ENCODE data around the gene RCAN2. TPM values are rescaled to one million over a fixed set of nuclear protein-coding genes. Genes with fewer than 3 reads are reported as not detected.

The RCAN2 gene
- total and polyA plus RNA-seq, 8 donors = 1.7 to 19.0 (median 3.4) TPM

- ATAC-seq = no peak
- H3K27me3 ChIP-seq = no peaks in the 10 kb centered on the region
These were observed 123.7 kb downstream of the RCAN2 start for GRCh38 chr6:46367354-46368168.

GRCh38 chr6:46366190-46366900, 124.9 kb downstream of the RCAN2 start:
- FAIRE-seq = no peak
- H3K9me3 ChIP-seq = no peaks in the 10 kb centered on the region
- no peak for DNase-seq
- no peak for ATAC-seq
- no peak overlapping the region for H3K4me3 ChIP-seq
- 77 to 85% methylated on average over 3 of the region's 3 CpGs for WGBS, 2 donors
- H3K27me3 ChIP-seq = no peaks in the 10 kb centered on the region
- intact Hi-C loops (cut with DNase I) = no loop called here
- no peaks in the 10 kb centered on the region for H3K4me1 ChIP-seq
- TF ChIP-seq CTCF (IDR thresholded peaks at IDR 0.05) = no peak
- H3K36me3 ChIP-seq = no peaks in the 10 kb centered on the region
- H3K27ac ChIP-seq = no peak overlapping the region

More at GRCh38 chr6:46367354-46368168, 123.7 kb downstream of the RCAN2 start:
- DNase-seq = no peak
- FAIRE-seq = no peak
- TF ChIP-seq CTCF (IDR thresholded peaks at IDR 0.05) = no peak
- no peak overlapping the region for H3K4me3 ChIP-seq
- no peaks in the 10 kb centered on the region for H3K4me1 ChIP-seq
- H3K9me3 ChIP-seq = no peaks in the 10 kb centered on the region
- intact Hi-C loops (cut with DNase I) = no loop called here
- H3K36me3 ChIP-seq = no peaks in the 10 kb centered on the region
- no peak overlapping the region for H3K27ac ChIP-seq
- 58 to 60% methylated on average over 2 of the region's 2 CpGs for WGBS, 2 donors

DNA sequence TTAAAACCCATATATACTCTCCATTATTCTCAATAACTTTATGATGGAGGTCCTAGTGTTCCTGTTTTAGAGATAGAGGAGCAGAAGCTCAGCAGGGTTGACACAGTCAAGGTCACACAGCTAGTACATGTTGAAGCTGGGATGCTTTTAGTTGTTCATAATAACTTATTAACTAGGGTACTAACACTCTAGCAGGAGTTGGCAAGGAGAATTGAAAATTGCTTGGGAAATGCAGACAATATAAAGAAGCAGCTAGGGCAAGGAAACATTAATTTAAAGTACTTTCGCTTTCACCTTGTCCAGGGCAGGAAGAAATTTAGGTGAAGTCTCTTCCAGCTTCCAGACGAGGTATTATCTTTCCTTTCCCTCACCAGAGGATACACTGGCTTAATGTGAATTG, 133.7 kb downstream of the RCAN2 start:
- Histone ChIP-seq H3K4me3 (no peak overlapping the region), H3K36me3 (no peaks in the 10 kb centered on the region), H3K4me1 (peaks cover 0 to 13% (median 4%) of the 10 kb centered on the region in 3 donors), H3K27ac (peak overlapping the region in 2 of 4 donors; percentile 19 to 37), H3K27me3 (no peaks in the 10 kb centered on the region), H3K9me3 (no peaks in the 10 kb centered on the region)
- FAIRE-seq (no peak), DNase-seq (no peak), ATAC-seq (peak in 3 of 4 donors; percentile 53 to 68 (median 59))
- 26 to 52% methylated on average over 2 of the region's 2 CpGs for WGBS, 2 donors
- intact Hi-C loops (cut with DNase I) = no loop called here
- no peak for TF ChIP-seq CTCF (IDR thresholded peaks at IDR 0.05)

GRCh38 chr6:46356543-46356942, 134.7 kb downstream of the RCAN2 start:
- no peaks in the 10 kb centered on the region for H3K27me3 ChIP-seq
- no peak overlapping the region for H3K4me3 ChIP-seq
- no peak for DNase-seq
- TF ChIP-seq CTCF (IDR thresholded peaks at IDR 0.05) = no peak
- H3K9me3 ChIP-seq = no peaks in the 10 kb centered on the region
- no peak for FAIRE-seq
- intact Hi-C loops (cut with DNase I) = no loop called here
- H3K27ac ChIP-seq = no peak overlapping the region
- peaks cover 0 to 13% (median 4%) of the 10 kb centered on the region in 3 donors for H3K4me1 ChIP-seq
- ATAC-seq = no peak
- H3K36me3 ChIP-seq = no peaks in the 10 kb centered on the region
- WGBS, 2 donors = 80 to 84% methylated on average over 5 of the region's 5 CpGs

Measured in pancreas (tissue), 10 donors.